Stomach (tissue), 4 donors: ENCODE measurements around the gene PLEKHM3.

Experiments used
- EP300 ChIP-seq: sonication (generic); formaldehyde crosslinking; IDR thresholded peaks from one replicate; pipeline ENCODE4 v1.6.1; 2017; ENCODE audit warnings: antibody characterized with exemption
- POLR2A ChIP-seq, 4 donors: fragments of 450-650 bp; IDR thresholded peaks; one replicate each; pipeline ENCODE4 v1.6.1; 2016; ENCODE audit warnings: antibody characterized with exemption in 4 of 4, control low read depth in 2 of 4, mild to moderate bottlenecking in 1 of 4, moderate library complexity in 1 of 4
- POLR2AphosphoS5 ChIP-seq, 3 donors: sonication (generic); formaldehyde crosslinking; IDR thresholded peaks; one replicate each; pipeline ENCODE4 v1.6.1; 2016; ENCODE audit warnings: antibody characterized with exemption in 3 of 3
- TF ChIP-seq, protein P1 (sequence below), 7 experiments: fragments of 450-650 bp in 4 of 7; fragments of 200-600 bp in 3 of 7; sonication (generic) in 3 of 7; IDR thresholded peaks; one replicate each; pipeline ENCODE4 v1.5.1; 2016 to 2019; ENCODE audit warnings: antibody characterized with exemption in 7 of 7, control low read depth in 2 of 7, mild to moderate bottlenecking in 1 of 7

DNA sequence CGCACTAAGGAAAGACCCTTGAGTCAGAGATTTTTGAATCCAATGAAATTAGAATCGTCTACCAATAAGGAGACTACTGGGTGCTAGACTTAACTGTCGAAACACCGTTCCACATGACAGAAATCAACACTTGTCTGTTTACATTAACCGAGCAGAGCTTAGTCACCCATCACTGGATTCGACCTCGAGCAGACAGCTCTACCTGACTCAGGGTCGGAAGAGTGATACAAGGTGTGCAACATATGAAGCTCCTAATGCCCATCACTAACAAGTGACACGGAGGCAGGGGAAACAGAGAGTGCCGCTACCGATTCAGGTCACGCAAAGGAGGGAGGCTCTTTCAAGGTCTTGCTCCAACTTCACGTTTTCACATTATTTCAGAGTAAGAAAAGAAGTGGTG, 201.5 kb downstream of the PLEKHM3 start:
- TF ChIP-seq, protein P1, sequence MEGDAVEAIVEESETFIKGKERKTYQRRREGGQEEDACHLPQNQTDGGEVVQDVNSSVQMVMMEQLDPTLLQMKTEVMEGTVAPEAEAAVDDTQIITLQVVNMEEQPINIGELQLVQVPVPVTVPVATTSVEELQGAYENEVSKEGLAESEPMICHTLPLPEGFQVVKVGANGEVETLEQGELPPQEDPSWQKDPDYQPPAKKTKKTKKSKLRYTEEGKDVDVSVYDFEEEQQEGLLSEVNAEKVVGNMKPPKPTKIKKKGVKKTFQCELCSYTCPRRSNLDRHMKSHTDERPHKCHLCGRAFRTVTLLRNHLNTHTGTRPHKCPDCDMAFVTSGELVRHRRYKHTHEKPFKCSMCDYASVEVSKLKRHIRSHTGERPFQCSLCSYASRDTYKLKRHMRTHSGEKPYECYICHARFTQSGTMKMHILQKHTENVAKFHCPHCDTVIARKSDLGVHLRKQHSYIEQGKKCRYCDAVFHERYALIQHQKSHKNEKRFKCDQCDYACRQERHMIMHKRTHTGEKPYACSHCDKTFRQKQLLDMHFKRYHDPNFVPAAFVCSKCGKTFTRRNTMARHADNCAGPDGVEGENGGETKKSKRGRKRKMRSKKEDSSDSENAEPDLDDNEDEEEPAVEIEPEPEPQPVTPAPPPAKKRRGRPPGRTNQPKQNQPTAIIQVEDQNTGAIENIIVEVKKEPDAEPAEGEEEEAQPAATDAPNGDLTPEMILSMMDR (IDR thresholded peaks at IDR 0.05), result no peak
- TF ChIP-seq POLR2AphosphoS5 (IDR thresholded peaks at IDR 0.05) (no peak), EP300 (no peak), POLR2A (IDR thresholded peaks at IDR 0.05) (no peak)
